SH-SY5Y (cell line): ENCODE data around the gene MSRB3.

Experiments
- GATA2 ChIP-seq: IDR thresholded peaks from 2 replicates; pipeline ENCODE4 v1.6.1; 2011; ENCODE audit warnings: mild to moderate bottlenecking, low read depth, low read length
- GATA3 ChIP-seq: IDR thresholded peaks from 2 replicates; pipeline ENCODE4 v1.6.1; 2011; ENCODE audit warnings: low read depth, mild to moderate bottlenecking, low read length, moderate library complexity

- TF ChIP-seq GATA3 (no peak), GATA2 (no peak)
These were observed 124.7 kb downstream of the MSRB3 start for GRCh38 chr12:65403188-65403587.
